HT-29 (cell line): ENCODE results near the gene POFUT1. TPM values are rescaled to one million over a fixed set of nuclear protein-coding genes. Genes with fewer than 3 reads are reported as not detected.
"Not testable (repeated sequence)": the region's sequence is repeated elsewhere in the genome, so short reads cannot be mapped to it uniquely, and the experiment has no call there.

Experiments
- DNase-seq: peaks from one replicate; pipeline ENCODE4 v3.0.0-alpha.2; 2015; ENCODE audit warnings: low spot score
- total RNA-seq: library from RNA; depleted of rRNA; stranded (reverse); fragments of >200 nt; shearing (Covaris generic); gene quantifications from 2 replicates; pipeline ENCODE4 v1.2.3, GENCODE V29; 2014

POFUT1 gene
- total RNA-seq, 1 experiment from 2014 or later, result 56.1 TPM

- no peak for DNase-seq
Observed at GRCh38 chr20:32234135-32234808, 26.6 kb downstream of the POFUT1 start.

DNA sequence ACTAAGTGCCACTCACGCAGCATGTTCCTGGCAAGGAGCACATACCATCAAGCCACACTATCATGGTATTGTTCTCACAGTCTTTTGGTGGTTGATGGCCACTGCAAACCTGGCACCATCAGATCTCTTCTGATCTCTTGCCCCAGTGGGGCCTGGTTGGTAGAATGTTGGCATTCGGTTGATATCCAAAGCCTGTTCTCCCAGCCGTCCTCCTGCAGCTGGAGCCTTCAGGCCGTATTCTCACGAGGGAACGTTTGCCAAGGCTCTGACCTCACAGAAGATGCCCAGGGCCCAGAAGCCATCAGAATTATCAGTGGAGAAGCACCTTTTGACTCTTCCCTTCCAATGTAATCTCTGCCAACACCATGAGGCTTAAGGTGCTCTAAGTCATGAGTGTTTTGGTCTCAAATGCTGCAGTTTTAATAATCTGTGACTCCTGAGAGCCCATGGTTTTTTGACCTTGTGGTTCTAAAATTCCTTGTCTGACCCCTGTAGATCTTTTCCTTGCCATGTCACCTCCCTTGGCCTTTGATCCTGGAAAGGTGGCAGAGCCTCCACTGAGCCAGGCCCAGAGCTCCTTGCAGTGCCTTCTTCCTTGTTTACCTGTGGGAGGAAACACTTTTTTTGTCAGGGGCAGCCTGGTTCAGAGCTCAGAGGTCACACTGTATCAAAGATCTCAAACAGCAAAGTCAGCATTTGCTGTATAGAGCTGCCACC lies 27.8 kb downstream of the POFUT1 start:
- DNase-seq, result no peak

GRCh38 chr20:32236048-32236533 lies 28.4 kb downstream of the POFUT1 start:
- no peak for DNase-seq

DNA sequence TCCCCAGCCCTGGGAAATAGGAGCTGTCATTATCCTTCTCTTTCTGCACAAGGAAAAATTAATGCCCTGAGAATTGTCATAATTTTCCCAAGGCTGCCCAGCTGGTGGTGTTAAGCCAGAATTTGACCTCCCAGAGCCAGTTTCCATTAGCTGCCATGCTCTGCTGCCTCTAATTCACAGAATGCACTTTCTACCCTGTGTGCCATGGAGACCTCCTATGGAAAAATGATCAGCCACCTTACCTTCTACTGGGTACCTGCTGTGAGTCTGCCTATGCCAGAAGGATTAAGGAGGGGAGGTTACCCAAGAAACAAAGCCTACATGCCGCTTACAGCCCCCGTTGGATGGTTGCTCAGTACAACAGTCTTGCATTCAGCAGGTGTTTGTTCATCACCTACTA lies 29.1 kb downstream of the POFUT1 start:
- DNase-seq, result no peak

DNA sequence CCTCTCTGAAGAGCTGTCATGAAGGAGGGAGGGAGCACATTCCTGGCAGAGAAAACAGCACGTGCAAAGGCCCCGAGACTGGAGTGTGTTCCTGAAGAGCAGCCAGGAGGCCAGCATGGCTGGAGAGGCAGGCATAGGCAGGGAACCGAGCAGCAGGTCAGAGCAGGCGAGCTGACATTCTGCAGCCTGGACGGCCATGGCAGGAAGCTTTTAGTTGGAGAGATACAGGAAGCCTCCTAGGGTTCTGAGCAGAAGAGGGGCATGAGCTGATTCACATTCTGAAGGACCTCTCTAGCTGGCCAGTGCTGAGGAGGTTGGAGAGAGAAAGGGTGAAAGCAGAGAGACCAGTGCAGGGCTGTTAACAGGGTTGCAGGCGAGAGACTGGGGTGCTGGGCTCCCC lies 29.7 kb downstream of the POFUT1 start:
- DNase-seq, result no peak

- DNase-seq, result no peak
Observed at GRCh38 chr20:32238483-32239425, 31.1 kb downstream of the POFUT1 start.

DNA sequence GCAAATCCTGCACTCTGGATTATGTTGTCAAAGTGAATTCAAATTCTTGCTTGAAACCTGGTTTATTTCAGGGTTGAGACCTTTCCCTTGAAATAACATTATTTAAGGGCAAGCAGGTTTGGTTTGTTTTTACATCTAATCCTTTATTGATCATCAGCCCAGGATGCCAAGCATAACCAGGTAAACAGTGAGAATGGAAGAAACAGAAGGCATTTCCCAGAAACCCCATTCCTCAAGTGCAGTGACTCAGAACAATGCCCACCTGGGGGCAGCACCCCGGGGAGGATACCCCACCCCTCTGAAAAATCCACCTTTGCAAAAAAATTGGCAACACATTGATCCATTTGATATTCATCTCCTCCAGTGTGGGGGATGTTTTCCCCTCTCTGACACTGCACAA lies 32.5 kb downstream of the POFUT1 start:
- no peak for DNase-seq

DNA sequence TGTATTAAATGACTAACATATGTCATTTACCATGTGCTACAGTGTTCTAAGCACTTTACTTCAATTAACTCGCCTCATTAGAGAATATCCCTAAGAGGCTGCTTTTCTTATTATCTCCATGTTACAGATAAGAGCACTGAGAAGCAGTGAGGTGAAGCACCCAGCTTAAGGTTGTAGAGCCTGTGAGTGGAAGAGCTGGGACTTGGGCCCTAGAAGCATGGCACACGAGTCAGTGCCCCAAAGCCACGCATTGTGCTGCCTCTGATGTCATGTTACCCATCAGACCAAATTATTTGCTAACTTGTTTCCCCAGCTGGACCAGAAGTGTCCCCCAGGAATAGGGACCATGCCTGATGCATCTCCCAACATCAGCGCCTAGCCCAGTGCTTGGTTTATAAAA lies 34.1 kb downstream of the POFUT1 start:
- DNase-seq, result no peak

GRCh38 chr20:32244150-32244823 lies 36.6 kb downstream of the POFUT1 start:
- no peak for DNase-seq

DNA sequence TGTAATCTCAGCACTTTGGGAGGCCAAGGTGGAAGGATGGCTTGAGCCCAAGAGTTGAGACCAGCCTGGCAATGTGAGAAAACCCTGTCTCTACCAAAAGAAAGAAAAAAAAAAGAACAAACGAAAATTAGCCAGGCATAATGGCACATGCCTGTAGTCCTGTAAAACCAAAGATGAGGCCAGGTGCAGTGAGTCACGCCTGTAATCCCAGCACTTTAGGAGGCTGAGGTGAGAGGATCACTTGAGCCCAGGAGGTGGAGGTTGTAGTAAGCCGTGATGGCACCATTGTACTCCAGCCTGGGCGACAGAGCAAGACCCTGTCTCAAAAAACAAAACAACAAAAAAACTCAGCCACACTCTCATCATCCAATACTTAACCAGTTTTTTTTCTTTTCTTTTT lies 37.3 kb downstream of the POFUT1 start:
- DNase-seq, result no peak

- not testable (repeated sequence) for DNase-seq
Observed at GRCh38 chr20:32246208-32246607, 38.5 kb downstream of the POFUT1 start.

DNA sequence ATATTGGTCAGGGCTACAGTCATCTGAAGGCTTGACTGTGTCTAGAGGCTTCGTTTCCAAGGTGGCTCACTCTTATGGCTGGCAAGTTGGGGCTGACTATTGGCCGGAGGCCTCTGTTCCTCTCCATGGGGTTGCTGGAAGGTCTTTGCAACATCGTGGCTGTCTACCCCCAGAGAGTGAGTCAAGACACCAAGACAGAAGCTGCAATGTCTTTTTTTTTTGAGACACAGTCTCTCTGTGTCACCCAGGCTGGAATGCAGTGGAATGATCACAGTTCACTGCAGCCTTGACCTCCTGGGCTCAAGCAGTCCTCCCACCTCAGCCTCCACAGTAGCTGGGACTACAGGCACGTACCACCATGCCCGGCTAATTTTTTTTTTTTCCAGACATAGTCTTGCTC lies 40.4 kb downstream of the POFUT1 start:
- no peak for DNase-seq

DNA sequence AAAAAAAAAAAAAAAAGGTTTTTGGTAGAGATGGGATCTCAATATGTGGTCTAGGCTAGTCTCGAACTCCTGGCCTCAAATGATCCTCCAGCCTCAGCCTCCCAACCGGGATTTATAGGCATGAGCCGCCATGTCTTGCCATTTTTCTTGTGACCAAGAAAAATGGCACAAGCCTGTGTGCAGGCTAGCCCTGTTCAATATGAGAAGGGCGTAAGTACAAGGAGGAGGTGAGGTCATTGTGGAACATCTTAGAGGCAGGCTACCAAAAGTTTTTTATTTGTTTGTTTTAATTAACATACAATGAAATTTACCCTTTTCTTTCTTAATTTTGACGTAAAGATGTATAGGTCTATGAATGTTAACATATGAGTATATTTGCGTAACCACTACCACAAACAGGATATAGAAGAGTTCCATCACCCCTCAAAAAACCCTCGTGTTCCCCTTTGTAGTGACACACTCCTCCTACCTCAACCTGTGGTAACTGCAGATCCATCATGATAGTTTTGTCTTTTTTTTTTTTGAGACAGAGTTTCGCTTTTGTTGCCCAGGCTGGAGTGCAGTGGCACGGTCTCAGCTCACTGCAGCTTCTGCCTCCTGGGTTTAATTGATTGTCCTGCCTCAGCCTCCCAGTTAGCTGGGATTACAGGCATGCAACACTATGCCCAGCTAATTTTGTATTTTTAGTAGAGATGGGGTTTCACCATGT lies 41.5 kb downstream of the POFUT1 start:
- DNase-seq, result no peak

- DNase-seq, result no peak
Observed at GRCh38 chr20:32251470-32251869, 43.8 kb downstream of the POFUT1 start.

DNA sequence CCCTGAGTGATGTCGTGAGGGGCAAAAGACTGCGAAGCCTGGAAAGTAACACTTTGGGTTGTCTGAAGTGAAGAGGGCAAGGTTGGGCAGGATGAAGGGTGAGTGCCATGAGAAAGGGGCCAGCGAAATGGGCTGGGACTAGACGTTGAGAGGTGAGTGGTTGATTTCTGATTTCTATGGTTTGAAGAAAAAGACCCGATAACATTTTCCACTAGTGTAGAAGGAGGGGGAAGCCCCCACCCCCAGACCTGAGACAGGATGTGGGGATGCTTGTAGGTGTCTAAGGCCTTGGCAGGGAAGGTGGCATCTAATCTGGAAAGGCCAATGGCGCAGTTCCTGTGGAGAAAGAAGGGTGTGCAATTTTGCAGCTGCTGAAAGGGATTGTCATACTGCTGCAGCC lies 44.5 kb downstream of the POFUT1 start:
- DNase-seq, result no peak

DNA sequence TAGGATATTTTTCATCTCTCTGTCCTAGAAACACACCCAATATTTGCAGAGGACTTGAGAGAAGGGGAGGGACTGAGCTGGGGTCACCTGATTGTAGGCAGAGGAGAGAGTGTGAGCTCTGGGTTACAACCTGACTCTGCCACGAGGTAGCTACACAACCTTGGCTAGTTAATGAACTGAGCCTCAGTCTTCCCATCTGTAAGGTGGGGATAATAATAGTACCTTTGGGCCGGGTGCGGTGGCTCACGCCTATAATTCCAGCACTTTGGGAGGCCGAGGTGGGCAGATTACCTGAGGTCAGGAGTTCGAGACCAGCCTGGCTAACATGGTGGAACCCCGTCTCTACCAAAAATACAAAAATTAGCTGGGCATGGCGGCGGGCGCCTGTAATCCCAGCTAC lies 53.3 kb downstream of the POFUT1 start:
- DNase-seq, result not testable (repeated sequence)

DNA sequence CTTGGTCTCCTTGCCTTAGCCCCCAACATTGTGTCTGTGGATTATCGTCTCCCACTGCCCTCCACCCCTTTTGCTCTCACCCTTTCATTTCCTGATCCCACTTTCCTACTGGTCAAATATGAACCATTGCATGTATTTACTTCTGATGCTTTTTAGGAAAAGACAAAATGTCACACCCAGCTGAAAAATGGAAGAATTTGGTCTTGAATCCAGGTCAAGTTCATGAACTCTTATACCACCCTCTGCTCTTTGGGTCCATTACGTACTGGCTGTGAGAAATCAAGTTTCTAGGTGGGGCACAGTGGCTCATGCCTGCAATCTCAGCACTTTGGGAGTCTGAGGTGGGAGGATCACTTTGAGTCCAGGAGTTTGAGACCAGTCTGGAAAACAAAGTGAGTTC lies 54.0 kb downstream of the POFUT1 start:
- DNase-seq, result no peak

DNA sequence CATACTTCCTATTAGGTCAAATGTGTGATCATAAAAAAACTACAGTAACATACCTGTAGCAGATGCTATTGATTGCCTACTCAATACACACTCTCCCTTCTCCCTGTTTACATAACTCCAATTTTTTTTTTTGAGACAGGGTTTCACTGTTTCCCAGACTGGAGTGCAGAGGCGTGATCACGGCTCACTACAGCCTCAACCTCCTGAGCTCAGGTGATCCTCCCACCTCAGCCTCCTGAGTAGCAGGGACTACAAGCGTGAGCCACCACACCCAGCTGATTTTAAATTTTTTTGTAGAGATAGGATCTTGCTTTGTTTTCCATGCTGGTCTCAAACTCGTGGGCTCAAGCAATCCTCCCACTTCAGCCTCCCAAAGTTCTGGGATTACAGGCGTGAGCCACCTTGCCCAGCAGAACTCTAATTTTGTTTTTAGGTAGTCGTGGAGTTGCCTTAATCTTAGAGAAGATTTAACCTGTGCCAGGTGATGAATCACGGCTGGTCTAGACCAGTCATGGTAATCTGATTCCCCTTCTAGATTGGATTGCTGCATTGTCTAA lies 55.8 kb downstream of the POFUT1 start:
- DNase-seq, result no peak

DNA sequence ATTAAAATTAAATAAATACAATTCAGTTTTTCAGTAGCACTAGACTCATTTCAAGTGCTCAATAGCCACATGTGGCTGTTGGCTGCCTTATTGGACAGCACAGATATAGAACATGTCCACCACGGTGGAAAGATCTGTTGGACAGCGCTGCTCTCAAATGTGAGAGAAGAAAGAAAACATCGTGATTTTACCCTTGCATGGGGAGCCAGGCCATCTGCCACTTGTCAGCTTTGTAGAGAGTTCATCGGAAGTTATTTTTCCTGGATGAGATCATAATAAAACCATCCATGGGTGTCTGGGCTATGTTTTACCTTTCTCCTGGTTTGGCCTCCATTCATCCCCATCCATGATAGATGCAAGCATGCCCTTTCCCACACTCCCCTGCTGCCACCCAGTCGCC lies 63.9 kb downstream of the POFUT1 start:
- DNase-seq, result no peak

- DNase-seq, result no peak
Observed at GRCh38 chr20:32274359-32274758, 66.7 kb downstream of the POFUT1 start.

- DNase-seq, result not testable (repeated sequence)
Observed at GRCh38 chr20:32275163-32275562, 67.5 kb downstream of the POFUT1 start.
